ENCODE results near the gene ARHGEF7.

ARHGEF7 gene

GRCh38 chr13:111228262-111229144, 113.4 kb downstream of the ARHGEF7 start:
- Histone ChIP-seq H3K4me1 (ENCODE audit: low read length) (peaks cover 16% of the 10 kb centered on the region), H3K9ac (ENCODE audit: low read length) (no peak overlapping the region), H3K27me3 (ENCODE audit: low read depth, low read length) (no peaks in the 10 kb centered on the region), H4K20me1 (ENCODE audit: insufficient read depth, low read length) (peaks cover 65% of the 10 kb centered on the region), H3K79me2 (ENCODE audit: low read length) (peaks cover 47% of the 10 kb centered on the region), H3K27ac (ENCODE audit: low read length) (no peak overlapping the region), H3K4me3 (ENCODE audit: low read length) (no peak overlapping the region), H3K36me3 (replicated peaks; ENCODE audit: low read depth, low read length) (peaks cover 18% of the 10 kb centered on the region), H2AFZ (ENCODE audit: low read depth, low read length) (no peak overlapping the region), H3K4me2 (ENCODE audit: low read length) (no peak overlapping the region), H3K9me3 (ENCODE audit: insufficient read depth, low read length) (no peaks in the 10 kb centered on the region)
- TF ChIP-seq CTCF (IDR thresholded peaks at IDR 0.05; ENCODE audit: low read depth, low read length) (no peak), EZH2phosphoT487 (IDR thresholded peaks at IDR 0.05; ENCODE audit: low read depth) (no peak)

- no peaks in the 10 kb centered on the region for H3K27me3 ChIP-seq (ENCODE audit: low read depth, low read length)
- H3K27ac ChIP-seq (ENCODE audit: low read length) = no peak overlapping the region
- H3K79me2 ChIP-seq (ENCODE audit: low read length) = peaks cover 38% of the 10 kb centered on the region
- H3K4me3 ChIP-seq (ENCODE audit: low read length) = no peak overlapping the region
- no peak overlapping the region for H2AFZ ChIP-seq (ENCODE audit: low read depth, low read length)
- H4K20me1 ChIP-seq (ENCODE audit: insufficient read depth, low read length) = peaks cover 50% of the 10 kb centered on the region
- peaks cover 10% of the 10 kb centered on the region for H3K4me1 ChIP-seq (ENCODE audit: low read length)
- peaks cover 27% of the 10 kb centered on the region for H3K36me3 ChIP-seq (replicated peaks; ENCODE audit: low read depth, low read length)
- H3K4me2 ChIP-seq (ENCODE audit: low read length) = no peak overlapping the region
- H3K9me3 ChIP-seq (ENCODE audit: insufficient read depth, low read length) = no peaks in the 10 kb centered on the region
- TF ChIP-seq CTCF (IDR thresholded peaks at IDR 0.05; ENCODE audit: low read depth, low read length) (no peak), EZH2phosphoT487 (IDR thresholded peaks at IDR 0.05; ENCODE audit: low read depth) (no peak)
- no peak overlapping the region for H3K9ac ChIP-seq (ENCODE audit: low read length)
Measured at GRCh38 chr13:111230385-111230930, 115.3 kb downstream of the ARHGEF7 start.

- no peak overlapping the region for H3K27ac ChIP-seq (ENCODE audit: low read length)
- no peaks in the 10 kb centered on the region for H3K4me1 ChIP-seq (ENCODE audit: low read length)
- H3K27me3 ChIP-seq (ENCODE audit: low read depth, low read length) = no peaks in the 10 kb centered on the region
- H3K4me3 ChIP-seq (ENCODE audit: low read length) = no peak overlapping the region
- TF ChIP-seq CTCF (IDR thresholded peaks at IDR 0.05; ENCODE audit: low read depth, low read length) (no peak), EZH2phosphoT487 (IDR thresholded peaks at IDR 0.05; ENCODE audit: low read depth) (no peak)
- H3K9ac ChIP-seq (ENCODE audit: low read length) = no peak overlapping the region
- no peak overlapping the region for H3K4me2 ChIP-seq (ENCODE audit: low read length)
- no peaks in the 10 kb centered on the region for H3K9me3 ChIP-seq (ENCODE audit: insufficient read depth, low read length)
- peaks cover 24% of the 10 kb centered on the region for H3K36me3 ChIP-seq (replicated peaks; ENCODE audit: low read depth, low read length)
- peaks cover 24% of the 10 kb centered on the region for H3K79me2 ChIP-seq (ENCODE audit: low read length)
- H2AFZ ChIP-seq (ENCODE audit: low read depth, low read length) = no peak overlapping the region
- H4K20me1 ChIP-seq (ENCODE audit: insufficient read depth, low read length) = peaks cover 37% of the 10 kb centered on the region
Measured at GRCh38 chr13:111232191-111232590, 117.1 kb downstream of the ARHGEF7 start.

- Histone ChIP-seq H3K4me3 (ENCODE audit: low read length) (no peak overlapping the region), H3K27ac (ENCODE audit: low read length) (no peak overlapping the region), H3K79me2 (ENCODE audit: low read length) (peaks cover 21% of the 10 kb centered on the region), H3K27me3 (ENCODE audit: low read depth, low read length) (no peaks in the 10 kb centered on the region), H3K4me2 (ENCODE audit: low read length) (no peak overlapping the region), H2AFZ (ENCODE audit: low read depth, low read length) (no peak overlapping the region), H4K20me1 (ENCODE audit: insufficient read depth, low read length) (peaks cover 45% of the 10 kb centered on the region), H3K9ac (ENCODE audit: low read length) (no peak overlapping the region), H3K4me1 (ENCODE audit: low read length) (no peaks in the 10 kb centered on the region), H3K9me3 (ENCODE audit: insufficient read depth, low read length) (no peaks in the 10 kb centered on the region), H3K36me3 (replicated peaks; ENCODE audit: low read depth, low read length) (peaks cover 20% of the 10 kb centered on the region)
- TF ChIP-seq CTCF (IDR thresholded peaks at IDR 0.05; ENCODE audit: low read depth, low read length) (no peak), EZH2phosphoT487 (IDR thresholded peaks at IDR 0.05; ENCODE audit: low read depth) (no peak)
Measured at GRCh38 chr13:111233080-111233479, 118.0 kb downstream of the ARHGEF7 start.

All from OCI-LY3 (cell line).